Activated T-cell treated with anti-CD3 and anti-CD28 coated beads for 4 hours (primary cell): ENCODE measurements around the gene POU4F1.
"Not testable (repeated sequence)": the region's sequence is repeated elsewhere in the genome, so short reads cannot be mapped to it uniquely, and the experiment has no call there.

Experiments
- DNase-seq: peaks from one replicate; pipeline ENCODE4 v3.0.0-alpha.2; 2020

POU4F1 gene

DNA sequence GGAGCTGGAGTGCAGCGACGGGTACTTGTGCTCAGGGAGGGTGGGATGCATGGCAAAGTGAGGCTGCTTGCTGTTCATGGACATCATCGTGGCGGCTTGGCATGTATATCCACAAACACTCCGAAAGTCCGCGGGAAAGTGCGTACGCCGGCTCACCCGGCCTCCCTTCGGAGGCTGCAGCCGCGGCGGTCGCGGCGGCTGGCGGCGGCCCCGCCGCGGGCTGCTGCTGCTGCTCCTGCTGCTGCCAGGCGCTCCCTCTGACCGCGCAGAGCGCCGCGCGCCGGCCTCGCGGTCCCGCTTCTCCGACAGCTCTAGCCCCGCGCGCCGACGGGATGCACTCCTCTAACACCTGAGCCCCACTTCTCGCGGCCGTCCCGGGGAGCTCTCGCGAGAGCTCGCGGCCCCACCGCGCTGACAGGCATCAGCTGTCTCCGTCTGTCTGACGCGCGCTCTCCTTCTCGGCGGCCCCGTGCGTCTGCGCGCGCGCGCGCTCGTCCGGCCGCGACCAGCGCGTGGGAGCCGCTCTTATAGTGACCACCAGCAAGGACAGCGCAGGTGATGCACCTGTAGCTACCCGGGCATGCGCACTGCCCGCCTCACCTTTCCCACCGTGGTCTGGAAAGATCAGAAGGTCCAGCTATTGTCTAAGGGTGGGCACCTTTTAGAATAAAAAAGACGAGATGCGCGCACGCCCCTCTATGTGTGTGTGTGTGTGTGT, at the start of gene POU4F1:
TSS of gene POU4F1 (minus strand) at position 313 of the 718 bp plus-strand sequence. CDS start at position 87, 226 bp downstream.
- peak; percentile 33 for DNase-seq

- DNase-seq = no peak
These were observed 49.3 kb upstream of the POU4F1 start for GRCh38 chr13:78652651-78653050.

GRCh38 chr13:78650717-78651083, 47.3 kb upstream of the POU4F1 start:
- no peak for DNase-seq

GRCh38 chr13:78649997-78650716, 46.8 kb upstream of the POU4F1 start:
- DNase-seq = no peak

DNA sequence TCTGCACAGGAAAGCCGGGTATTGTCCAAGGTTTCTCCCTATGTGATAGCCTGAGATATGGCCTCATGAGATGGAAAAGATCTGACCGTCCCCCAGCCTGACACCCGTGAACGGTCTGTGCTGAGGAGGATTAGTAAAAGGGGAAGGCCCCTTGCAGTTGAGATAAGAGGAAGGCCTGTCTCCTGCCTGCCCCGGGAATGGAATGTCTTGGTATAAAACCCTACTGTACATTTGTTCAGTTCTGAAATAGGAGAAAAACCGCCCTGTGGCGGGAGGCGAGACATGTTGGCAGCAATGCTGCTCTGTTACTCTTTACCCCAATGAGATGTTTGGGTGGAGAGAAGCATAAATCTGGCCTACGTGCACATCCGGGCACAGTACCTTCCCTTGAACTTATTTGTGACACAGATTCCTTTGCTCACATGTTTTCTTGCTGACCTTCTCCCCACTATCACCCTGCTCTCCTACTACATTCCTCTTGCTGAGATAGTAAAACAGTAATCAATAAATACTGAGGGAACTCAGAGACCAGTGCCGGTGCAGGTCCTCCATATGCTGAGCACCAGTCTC, 43.8 kb upstream of the POU4F1 start:
- not testable (repeated sequence) for DNase-seq

DNA sequence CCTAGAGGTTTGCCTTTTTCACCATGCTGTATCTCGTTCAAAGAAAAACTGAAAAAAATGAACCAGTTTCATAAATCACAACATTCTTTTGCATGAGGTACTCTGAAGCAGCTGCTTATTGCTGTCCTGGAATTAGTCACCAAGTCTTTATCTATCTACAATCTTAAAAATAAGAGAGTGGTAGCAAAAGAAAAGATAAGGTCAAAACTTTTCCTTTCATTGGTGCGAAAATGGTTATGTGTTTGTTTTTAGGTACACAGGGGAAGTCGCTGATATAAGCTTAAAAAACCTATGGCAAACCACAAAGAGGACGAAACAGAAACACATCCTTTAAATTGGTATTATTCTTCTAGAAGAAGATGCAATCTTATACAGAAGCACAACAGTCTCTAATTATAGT, 34.9 kb upstream of the POU4F1 start:
- no peak for DNase-seq

GRCh38 chr13:78636495-78636894, 33.1 kb upstream of the POU4F1 start:
- DNase-seq = no peak

- DNase-seq = no peak
These were observed 29.6 kb upstream of the POU4F1 start for GRCh38 chr13:78632996-78633395.

- no peak for DNase-seq
These were observed 27.7 kb upstream of the POU4F1 start for GRCh38 chr13:78631077-78631476.

- DNase-seq = no peak
These were observed 27.2 kb upstream of the POU4F1 start for GRCh38 chr13:78630511-78630910.

- DNase-seq = no peak
These were observed 22.0 kb upstream of the POU4F1 start for GRCh38 chr13:78625384-78625783.

DNA sequence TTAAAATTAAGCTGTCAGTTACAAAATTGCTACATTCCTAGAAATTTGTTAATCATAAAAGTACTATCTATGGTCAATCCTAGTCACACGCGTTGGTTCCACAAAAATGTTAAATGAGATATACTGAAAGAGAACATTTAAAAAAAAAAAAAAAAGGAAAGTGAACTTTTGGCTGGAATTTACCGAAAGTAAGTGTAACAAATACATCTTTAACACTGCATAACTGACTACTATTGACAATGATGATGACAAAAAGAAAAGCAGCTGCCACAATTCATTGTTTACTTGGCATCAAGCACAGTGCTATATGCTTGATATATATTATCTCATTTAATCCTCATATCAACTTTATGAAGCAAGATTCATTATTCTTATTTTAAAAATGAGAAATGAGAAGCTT, 19.8 kb upstream of the POU4F1 start:
- no peak for DNase-seq

DNA sequence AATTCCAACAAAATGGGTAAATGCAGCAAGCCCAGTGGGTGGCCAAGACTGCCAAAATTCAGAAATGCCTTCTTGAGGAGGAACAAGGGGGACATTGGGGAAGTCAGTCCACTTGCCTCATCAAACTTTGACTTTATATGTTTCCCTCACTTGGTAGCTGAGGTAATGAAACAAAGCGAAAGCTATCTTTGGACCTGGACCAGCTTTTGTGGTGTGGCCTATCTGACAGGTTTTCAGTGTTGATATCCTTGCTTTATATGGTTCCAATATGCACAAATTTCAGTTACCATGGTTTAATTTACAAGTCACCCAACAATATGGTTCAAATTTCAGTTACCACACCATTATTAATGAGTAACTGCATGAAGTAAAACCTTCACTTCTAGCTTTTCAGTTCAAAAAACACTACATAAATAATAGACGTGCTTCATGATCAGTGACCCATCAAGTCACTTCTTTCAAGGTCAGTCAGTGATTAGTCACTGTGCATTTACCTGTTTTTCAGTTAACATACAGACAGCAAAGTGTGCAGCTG, 17.7 kb upstream of the POU4F1 start:
- no peak for DNase-seq

DNA sequence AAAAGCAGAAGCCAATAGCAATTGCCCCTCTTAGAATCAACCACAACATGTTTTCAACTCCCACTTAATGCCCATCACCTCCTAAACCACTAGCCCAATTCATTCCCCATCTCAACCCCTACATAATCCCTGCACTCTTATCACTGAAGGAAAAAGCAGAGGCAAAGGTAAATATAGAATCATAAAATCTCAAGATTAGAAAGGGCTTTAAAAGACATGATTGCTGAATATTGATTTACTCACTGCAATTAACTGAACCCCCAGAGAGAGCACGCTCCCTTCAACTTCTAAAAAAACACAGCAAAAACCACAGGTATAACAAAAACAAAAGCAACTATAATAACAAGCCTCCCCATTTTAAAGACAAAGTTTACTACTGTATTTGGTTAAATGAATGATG, 15.1 kb upstream of the POU4F1 start:
- no peak for DNase-seq

- no peak for DNase-seq
These were observed 7.7 kb upstream of the POU4F1 start for GRCh38 chr13:78611040-78611439.

GRCh38 chr13:78610381-78610883, 7.1 kb upstream of the POU4F1 start:
- DNase-seq = no peak

DNA sequence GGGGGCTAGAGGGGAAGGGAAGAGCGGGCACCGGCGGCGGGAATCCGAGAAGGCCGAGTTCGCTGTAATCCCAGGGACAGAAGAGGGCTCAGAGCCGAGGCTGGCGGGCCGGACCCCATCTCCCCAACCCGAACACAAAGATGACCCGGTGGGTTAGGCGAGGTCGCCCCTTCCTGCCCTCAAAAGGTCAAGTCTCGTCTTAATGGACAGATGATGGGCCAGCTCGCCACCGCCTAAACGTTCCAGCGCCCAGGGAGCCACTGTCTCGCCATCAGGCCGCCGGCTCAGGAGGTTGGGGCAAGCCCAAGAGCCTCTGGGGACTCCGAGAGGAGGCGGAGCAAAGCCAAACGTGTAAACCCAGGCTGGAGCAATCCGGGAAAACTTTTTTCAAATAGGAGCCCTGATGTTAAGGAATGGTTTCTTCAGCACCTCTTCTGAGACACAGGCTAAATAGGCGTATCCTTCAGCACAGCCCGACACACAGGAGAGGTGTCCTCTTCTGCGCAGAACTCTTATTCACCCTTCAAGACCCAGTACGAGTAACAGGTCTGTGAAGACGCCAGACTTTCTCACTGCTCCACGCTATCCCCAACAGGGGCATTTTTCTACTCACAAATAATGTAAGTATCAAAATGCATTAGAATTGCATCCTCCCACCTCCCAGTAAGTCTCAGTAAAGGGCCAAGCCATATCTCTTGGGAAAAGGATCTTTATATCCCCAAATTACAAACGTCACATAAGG, 6.3 kb upstream of the POU4F1 start:
- no peak for DNase-seq

DNA sequence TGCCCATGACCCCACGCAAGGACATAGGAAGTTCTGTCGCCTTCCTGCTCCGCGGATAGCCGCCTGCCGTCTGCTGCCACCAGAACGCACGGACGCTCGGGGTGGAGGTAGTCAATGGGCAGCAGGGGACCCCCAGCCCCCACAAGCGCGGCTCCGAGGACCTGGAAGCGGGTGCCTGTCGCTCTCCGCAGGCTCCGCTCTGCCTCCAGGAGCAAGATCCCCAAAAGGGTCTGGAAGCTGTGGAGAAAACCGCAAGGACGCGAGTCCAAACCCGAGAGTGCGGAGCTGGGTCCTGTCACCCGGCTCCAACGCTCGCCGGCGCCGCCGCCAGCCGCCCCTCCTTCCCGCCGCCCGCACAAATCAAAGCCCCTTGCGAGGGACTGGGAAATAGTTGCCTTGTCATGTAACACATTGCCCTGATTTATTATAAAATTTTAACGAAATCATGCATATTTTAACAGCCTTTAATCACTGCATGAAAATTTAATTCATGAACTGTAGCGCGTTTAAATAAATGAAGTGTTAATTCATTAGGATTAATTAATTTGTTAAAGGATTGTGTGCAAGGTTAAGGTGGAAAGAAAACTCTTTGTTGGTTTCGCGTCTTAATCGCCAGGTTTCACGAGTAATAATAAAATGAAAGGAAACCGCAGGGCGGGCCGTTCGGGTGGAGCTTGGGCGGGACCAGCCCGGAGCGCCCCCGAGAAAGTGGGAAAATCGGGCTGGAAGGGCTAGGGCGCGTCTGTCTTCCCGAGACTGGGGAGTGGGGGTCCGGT, 5.5 kb upstream of the POU4F1 start:
- no peak for DNase-seq

- DNase-seq = no peak
These were observed 4.9 kb upstream of the POU4F1 start for GRCh38 chr13:78608252-78608687.

DNA sequence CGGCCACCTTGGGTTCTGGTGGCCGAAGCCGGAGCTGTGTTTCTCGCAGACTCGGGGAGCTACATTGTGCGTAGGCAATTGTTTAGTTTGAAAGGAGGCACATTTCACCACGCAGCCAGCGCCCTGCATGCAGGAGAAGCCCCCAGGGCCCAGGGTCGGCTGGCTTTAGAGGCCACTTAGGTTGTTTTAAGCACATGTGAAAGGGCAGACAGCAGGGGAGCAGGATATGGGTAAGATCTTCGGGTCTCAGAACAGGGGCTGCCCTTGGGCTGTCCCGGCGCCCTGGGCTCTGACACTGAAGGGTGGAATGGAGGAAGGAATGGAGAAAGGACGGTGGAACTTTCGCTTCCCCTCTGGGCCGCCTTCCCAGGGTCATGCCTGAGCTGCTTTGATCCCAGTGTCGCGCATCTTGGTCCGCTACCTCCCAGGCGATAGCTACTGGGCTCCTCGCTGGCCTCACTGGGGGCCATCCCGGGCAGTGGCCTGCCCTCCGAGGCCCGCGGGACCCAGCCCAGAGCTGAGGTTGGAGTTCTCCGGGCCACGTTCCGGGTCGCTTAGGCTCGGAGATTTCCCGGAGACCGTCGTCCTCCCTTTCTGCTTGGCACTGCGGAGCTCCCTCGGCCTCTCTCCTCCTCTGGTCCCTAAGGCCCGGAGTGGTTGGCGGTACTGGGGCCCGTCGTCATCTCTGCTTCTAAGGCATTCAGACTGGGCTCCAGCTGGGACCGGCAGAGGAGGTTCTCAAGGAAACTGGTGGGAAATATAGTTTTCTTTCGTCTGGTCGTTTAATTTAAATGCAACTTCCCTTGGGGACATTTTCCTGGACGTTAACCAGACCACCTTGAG, 4.3 kb upstream of the POU4F1 start:
- no peak for DNase-seq
